NCI-H526 (cell line): ENCODE results near the gene RAD51B.

Experiments used
- DNase-seq, 2 experiments: peaks; one replicate each; lab custom pipeline; 2025; lab: John Stamatoyannopoulos, UW

RAD51B gene

DNA sequence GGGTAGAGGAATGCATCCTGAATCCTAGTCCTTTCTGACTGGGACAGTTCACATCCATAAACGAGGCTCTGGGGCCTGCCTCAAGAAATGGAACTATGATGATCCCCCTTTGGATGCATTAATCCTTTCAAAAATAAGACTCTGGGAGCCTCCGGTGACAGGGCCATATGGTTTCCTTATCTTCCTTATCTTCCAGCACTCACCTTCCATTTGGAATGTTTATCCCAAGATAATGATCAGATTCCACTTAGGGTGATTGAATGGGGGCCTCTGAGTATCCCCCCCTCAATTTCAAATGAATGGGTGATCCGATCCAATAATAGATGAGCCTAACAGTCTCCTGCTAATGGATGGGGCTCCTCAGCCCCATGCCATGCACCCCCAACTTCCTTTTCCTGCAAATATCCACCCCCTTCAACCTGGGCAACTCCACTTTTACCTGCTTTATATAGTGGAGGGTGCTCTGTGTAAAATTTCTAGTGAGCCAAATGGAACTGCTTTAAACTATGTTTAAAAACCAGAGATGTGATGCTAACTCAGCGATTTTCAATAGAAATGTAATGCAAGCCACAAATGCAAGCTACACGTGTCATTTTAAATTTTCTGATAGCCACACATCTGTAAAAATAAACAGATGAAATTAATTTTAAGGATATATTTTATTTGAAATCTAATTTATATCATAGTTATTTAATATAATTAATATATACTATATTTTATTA is 815.5 kb downstream of the RAD51B start:
- DNase-seq: no peak

- no peak for DNase-seq
Measured at GRCh38 chr14:68636597-68636996, 817.0 kb downstream of the RAD51B start.

DNA sequence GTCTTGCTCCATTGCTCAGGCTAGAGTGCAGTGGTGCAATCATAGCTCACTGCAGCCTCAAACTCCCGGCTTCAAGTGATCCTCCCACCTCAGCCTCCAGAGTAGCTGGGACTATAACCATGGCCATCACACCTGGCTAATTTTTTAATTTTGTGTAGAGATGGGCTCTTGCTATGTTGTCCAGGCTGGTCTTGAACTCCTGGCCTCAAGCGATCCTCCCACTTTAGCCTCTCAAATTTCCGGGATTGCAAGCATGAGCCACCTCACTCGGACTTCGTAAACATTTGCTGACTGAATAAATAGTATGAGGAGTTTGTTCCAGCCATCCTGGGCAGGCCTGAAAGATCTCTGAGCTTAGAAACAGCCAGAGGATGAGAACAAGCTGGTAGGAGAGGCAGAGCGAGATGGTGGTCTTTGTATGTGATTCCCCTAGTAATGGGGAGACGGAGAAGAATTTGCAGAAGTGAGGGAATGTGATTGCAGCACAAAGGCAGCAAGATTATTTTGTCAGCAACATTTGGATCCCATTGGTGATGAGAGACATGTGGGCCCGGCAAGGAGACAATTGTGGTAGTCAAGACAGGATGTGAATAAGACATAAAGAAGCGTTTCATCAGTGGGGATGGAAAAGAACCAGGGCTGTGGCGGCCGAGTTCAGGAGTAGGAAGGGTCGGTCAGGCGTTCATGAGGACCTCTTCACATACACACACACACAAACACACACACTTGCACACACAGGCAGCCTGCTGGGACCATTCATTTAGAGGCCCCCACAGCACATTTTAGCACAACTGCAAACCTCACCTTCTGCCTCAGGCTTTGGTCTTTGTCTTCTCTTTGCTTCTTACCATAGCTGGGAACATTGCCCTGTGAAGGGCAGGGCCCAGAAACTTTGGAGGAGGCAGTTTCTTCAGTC is 817.8 kb downstream of the RAD51B start:
- DNase-seq: no peak

- DNase-seq: no peak
Measured at GRCh38 chr14:68638141-68638999, 818.8 kb downstream of the RAD51B start.

GRCh38 chr14:68639000-68639757 is 819.6 kb downstream of the RAD51B start:
- no peak for DNase-seq

GRCh38 chr14:68639758-68640574 is 820.4 kb downstream of the RAD51B start:
- DNase-seq: no peak

DNA sequence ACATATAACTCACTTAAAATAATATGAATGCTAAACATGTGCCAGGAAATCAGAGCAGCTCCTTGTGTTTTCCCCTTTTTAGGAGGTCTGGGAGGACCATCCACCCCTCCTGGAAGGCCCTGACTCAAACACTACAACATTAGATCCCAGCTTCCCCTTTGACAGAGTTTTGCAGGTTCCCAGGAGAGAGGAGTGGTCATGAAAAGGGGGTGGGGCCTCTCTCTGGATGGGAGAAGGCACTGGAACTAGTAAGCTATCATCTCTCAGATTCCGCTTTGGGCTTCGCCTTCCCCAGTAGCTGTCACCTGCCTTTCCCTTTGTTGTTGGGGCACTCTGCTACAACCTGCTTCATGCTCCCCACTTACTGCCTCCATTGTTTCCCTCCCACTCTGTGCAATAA is 824.1 kb downstream of the RAD51B start:
- no peak for DNase-seq

DNA sequence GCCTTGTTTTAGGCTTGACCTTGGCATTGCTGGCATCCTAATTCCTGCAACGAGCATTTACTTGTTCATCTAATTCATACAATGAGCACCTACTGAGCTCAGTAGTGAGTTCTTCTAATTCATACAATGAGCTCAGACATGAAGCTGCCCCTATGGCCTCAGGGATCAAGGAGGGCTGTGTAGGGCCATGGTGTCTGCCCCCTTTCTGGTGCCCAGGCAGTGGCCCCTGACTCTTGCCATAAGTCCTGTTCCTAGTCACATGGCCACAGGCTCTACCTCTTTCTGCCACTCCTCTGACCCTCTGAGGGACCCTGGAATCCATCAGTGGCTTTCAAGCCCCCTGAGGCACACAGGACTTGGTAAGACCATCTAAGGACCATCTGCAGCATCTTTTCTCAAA is 824.5 kb downstream of the RAD51B start:
- DNase-seq: no peak

GRCh38 chr14:68645371-68645770 is 825.8 kb downstream of the RAD51B start:
- DNase-seq: no peak

DNA sequence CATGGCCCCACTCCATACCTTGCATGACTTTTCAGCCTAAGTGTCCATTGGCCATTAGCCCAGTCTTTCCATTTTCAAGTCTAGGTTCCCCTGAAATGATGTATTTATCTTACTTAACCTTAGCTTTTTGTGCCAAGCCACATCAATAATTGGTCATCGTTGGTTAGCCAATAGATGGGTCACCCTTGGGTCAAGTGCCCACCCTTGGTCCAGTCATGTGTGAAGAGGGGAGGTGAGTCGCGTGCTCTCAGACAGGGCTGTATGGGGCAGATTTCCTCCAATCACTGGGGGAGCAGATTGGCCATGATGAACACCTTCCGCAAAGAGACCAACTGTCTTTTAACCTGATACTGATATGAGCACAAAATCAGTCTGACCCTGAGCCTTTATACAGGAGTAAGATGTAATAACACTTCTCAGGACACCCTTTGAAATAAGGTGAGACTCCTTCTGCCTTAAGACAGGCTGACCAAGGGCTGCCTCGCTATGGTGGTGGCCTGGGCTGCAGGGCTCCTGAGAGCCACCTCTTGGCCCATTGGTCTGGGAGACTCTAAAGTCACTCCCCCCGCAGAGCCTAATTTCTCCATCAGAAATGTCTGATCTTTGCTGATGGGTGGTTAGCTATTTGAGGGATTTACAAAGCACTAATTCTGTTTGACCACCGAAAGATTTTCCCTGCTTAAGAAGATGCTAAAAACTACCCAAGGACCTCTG is 830.1 kb downstream of the RAD51B start:
- DNase-seq: no peak

- no peak for DNase-seq
Measured at GRCh38 chr14:68650404-68650994, 830.9 kb downstream of the RAD51B start.

DNA sequence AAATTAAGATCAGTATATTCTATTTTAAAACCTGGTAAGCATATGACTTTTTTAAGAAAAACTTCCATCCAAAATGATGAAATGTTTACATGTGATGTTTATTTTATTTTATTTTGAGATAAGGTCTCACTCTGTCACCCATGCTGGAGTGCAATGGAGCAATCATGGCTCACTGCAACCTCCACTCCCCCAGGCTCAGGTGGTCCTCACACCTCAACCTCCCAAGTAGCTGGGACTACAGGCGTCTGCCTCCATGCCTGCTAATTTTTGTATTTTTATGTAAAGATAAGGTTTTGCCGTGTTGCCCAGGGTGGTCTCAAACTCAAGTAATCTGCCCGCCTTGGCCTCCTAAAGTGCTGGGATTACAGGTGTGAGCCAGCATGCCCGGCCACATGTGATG is 831.5 kb downstream of the RAD51B start:
- no peak for DNase-seq

DNA sequence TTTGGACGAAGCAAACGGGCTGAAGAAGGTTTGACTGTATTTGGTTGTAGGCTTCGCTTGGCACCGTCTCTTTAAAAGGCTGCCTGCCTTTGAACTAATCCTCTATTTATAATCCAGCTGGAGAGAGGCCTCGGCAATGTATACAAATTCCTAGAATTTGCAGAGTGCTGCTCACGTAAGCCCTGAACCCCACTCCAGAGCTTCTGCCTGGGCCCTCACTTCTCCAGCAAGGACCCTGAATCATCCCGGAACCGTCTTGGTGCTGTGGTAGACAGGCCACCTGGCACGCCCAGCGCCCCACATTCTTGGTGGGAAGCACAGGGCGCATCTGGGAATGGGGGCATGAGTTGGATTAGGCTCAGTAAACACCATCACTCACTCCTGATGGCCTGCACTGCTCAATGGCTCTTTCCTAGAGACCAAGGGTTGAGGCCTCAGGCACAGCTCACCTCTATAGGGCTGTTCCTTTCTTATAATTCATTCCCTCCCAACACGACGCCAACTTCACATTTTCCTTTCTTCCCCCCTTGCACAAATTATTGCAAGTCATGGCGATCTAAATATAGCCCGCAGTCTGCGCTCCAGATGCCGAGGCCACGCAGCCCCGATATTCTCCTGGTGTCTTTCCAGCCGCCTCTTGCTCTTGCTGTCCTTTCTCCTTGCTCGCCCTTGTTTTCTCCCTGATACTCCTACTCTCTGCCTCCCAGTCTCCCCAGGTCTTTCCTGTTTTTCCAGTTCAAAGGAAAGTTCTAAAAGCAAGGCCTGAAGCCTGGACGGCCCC is 832.3 kb downstream of the RAD51B start:
- no peak for DNase-seq

- DNase-seq: no peak
Measured at GRCh38 chr14:68652433-68652690, 832.8 kb downstream of the RAD51B start.

GRCh38 chr14:68653108-68653507 is 833.5 kb downstream of the RAD51B start:
- no peak for DNase-seq

DNA sequence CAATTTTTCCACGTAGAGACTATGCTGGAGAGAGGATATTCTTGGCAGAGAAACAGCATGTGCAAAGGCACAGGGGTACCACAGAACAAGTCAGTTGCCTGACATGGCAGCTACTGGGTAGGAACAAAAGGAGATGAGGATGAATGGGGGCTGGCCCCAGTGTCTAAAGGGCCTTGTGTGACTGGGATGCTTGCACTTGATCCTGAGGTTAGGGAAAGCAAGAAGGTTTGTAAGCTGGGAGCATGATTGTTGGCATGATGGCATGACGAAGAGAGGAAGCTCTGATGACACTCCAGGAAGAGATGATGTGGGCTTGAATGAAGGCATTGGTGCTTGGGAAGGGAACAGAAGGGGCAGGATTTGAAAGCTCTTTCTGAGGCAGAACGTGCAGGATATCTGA is 834.2 kb downstream of the RAD51B start:
- no peak for DNase-seq

DNA sequence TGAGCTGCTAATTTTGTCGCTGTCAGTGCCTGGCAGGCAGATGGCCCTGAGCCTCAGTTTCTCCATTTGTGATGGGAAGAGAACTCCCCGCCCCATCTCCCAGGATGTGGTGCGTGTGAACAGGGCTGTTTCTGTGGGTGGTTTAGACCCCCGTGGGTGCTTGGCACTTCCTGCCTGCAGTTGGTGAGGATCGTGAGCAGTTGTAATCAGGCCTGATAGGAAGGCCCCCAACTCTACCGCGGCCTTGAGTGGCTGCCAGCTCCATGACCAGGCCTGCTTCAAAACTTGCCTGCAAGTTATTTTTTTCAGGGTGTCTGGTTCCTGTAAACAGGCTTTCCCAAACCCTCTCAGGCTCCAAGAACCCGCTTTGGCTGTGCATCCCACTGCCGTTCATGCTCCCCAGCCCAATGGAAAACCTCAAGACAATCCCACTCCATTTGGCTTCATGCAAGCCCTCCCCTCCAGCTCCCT is 834.9 kb downstream of the RAD51B start:
- DNase-seq: no peak

- no peak for DNase-seq
Measured at GRCh38 chr14:68655021-68655831, 835.6 kb downstream of the RAD51B start.
